Measurements from ENCODE around the gene RNF126. TPM values are rescaled to one million over a fixed set of nuclear protein-coding genes. Genes with fewer than 3 reads are reported as not detected.
"Not testable (repeated sequence)": the region's sequence is repeated elsewhere in the genome, so short reads cannot be mapped to it uniquely, and the experiment has no call there.

Gene RNF126
- total RNA-seq, 1 experiment from 2014 or later = 38.8 TPM

- H3K36me3 ChIP-seq = no peaks in the 10 kb centered on the region
- H3K9me3 ChIP-seq (replicated peaks) = no peaks in the 10 kb centered on the region
- no peak overlapping the region for H3K4me3 ChIP-seq
- no peak overlapping the region for H3K27ac ChIP-seq
- peaks cover 13% of the 10 kb centered on the region for H3K4me1 ChIP-seq
- no peaks in the 10 kb centered on the region for H3K27me3 ChIP-seq
- DNase-seq = no peak
Observed at GRCh38 chr19:677601-678436, 14.8 kb upstream of the RNF126 start.

GRCh38 chr19:677201-677600 lies 14.2 kb upstream of the RNF126 start:
- no peak overlapping the region; the same call in 1 of the 2 replicates for H3K4me3 ChIP-seq
- H3K9me3 ChIP-seq (replicated peaks) = no peaks in the 10 kb centered on the region
- no peak overlapping the region for H3K27ac ChIP-seq
- DNase-seq = peak; percentile 47 to 70
- H3K36me3 ChIP-seq = no peaks in the 10 kb centered on the region
- peaks cover 13% of the 10 kb centered on the region for H3K4me1 ChIP-seq
- H3K27me3 ChIP-seq = no peaks in the 10 kb centered on the region

- DNase-seq = no peak
- peak within 1 kb of the TSS; percentile 52 for H3K4me3 ChIP-seq
- H3K9me3 ChIP-seq (replicated peaks) = no peaks in the 10 kb centered on the region
- peak within 1 kb of the TSS; percentile 24; the same call in 1 of the 2 replicates for H3K27ac ChIP-seq
- no peaks in the 10 kb centered on the region for H3K27me3 ChIP-seq
- no peaks in the 10 kb centered on the region for H3K36me3 ChIP-seq
- H3K4me1 ChIP-seq = peaks cover 13% of the 10 kb centered on the region
Observed at GRCh38 chr19:676339-677105, 13.5 kb upstream of the RNF126 start, which contains the start of gene FSTL3. Gene FSTL3 (plus strand): TSS chr19:676392. CDS start chr19:676424, 32 bp downstream.

GRCh38 chr19:676007-676338 lies 13.0 kb upstream of the RNF126 start:
- Histone ChIP-seq H3K27me3 (no peaks in the 10 kb centered on the region), H3K36me3 (no peaks in the 10 kb centered on the region), H3K4me3 (peak overlapping the region; percentile 52), H3K9me3 (replicated peaks) (no peaks in the 10 kb centered on the region), H3K4me1 (peaks cover 13% of the 10 kb centered on the region), H3K27ac (peak overlapping the region; percentile 24; the same call in 1 of the 2 replicates)
- no peak for DNase-seq

DNA sequence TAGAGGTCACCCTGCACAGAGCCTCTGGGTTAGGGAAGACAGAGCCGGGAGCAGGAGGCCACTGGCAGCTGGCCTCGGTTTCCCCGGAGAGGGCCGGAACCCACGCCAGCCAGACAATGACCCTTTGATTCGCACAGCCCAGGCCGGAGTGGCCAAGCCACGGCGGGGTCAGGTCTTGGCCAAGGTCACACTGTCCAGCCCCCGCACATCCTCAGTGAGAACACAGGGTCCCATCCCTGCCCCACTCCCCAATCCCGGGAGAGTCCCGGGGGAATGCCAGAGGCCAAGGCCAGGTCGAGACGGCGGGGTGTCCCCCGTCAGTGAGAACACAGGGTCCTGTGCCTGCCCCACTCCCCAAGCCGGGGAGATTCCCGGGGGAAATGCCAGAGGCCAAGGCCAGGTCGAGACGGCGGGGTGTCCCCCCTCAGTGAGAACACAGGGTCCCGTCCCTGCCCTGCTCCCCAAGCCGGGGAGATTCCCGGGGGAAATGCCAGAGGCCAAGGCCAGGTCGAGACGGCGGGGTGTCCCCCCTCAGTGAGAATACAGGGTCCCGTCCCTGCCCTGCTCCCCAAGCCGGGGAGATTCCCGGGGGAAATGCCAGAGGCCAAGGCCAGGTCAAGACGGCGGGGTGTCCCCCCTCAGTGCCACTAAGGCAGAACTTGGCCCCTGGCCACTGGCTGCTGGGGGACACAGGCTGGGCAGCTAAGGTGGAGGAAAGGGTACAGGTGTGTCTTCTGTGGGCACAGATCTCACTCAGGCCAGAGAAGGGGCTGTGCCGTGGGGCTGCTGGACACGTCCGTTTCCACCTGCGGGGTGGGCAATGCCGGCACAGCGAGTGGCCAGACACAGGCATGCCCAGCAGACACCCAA lies 11.5 kb upstream of the RNF126 start:
- H3K4me3 ChIP-seq = no peak overlapping the region
- H3K36me3 ChIP-seq = no peaks in the 10 kb centered on the region
- no peak for DNase-seq
- H3K4me1 ChIP-seq = peaks cover 13% of the 10 kb centered on the region
- H3K27me3 ChIP-seq = no peaks in the 10 kb centered on the region
- no peak overlapping the region for H3K27ac ChIP-seq
- no peaks in the 10 kb centered on the region for H3K9me3 ChIP-seq (replicated peaks)

GRCh38 chr19:670609-671075 lies 7.6 kb upstream of the RNF126 start:
- no peak for DNase-seq
- Histone ChIP-seq H3K9me3 (replicated peaks) (peaks cover 4% of the 10 kb centered on the region; the same call in 1 of the 2 replicates), H3K36me3 (no peaks in the 10 kb centered on the region), H3K27me3 (no peaks in the 10 kb centered on the region), H3K4me1 (peaks cover 11% of the 10 kb centered on the region), H3K4me3 (no peak overlapping the region), H3K27ac (no peak overlapping the region)

GRCh38 chr19:668675-669434 lies 5.8 kb upstream of the RNF126 start:
- H3K9me3 ChIP-seq (replicated peaks); H3K27me3 ChIP-seq; H3K4me3 ChIP-seq; H3K4me1 ChIP-seq; H3K36me3 ChIP-seq: not testable (repeated sequence)
- peak; percentile 40 to 51 for DNase-seq
- peak overlapping the region; percentile 28; the same call in 1 of the 2 replicates for H3K27ac ChIP-seq

GRCh38 chr19:666985-667573 lies 4.1 kb upstream of the RNF126 start:
- DNase-seq; H3K27ac ChIP-seq; H3K4me3 ChIP-seq; H3K9me3 ChIP-seq (replicated peaks); H3K36me3 ChIP-seq; H3K4me1 ChIP-seq; H3K27me3 ChIP-seq: not testable (repeated sequence)

GRCh38 chr19:664913-665443 lies 2.0 kb upstream of the RNF126 start:
- Histone ChIP-seq H3K4me3 (no peak overlapping the region), H3K4me1 (0 out of 2 replicates have a peak, but pooled peaks cover 3% of the 10 kb centered on the region), H3K27me3 (no peaks in the 10 kb centered on the region), H3K27ac (no peak overlapping the region), H3K9me3 (replicated peaks) (peaks cover 4% of the 10 kb centered on the region; the same call in 1 of the 2 replicates), H3K36me3 (no peaks in the 10 kb centered on the region)
- peak; percentile 80 to 89 for DNase-seq

DNA sequence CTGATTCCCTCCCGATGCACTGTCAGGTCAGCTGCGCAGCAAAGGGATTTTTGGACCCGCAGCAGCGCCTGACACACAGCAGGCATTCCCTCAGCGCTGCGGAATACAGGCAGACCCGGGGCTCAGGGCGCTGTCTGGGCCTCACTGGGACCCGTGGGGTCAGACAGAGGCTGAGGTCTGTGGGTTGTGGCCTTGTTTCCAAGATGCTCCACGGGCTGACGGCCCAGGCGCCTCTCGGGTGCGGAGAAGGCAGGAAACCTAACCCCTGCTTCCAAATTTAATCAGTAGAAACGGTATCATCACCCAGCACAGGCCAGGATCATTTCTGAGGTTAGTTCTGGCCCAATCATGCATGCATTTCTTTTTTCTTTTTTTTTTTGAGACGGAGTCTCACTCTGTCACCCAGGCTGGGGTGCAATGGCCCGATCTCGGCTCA lies 686 bp upstream of the RNF126 start:
- DNase-seq = no peak
- peaks cover 3% of the 10 kb centered on the region; the same call in 1 of the 2 replicates for H3K9me3 ChIP-seq (replicated peaks)

DNA sequence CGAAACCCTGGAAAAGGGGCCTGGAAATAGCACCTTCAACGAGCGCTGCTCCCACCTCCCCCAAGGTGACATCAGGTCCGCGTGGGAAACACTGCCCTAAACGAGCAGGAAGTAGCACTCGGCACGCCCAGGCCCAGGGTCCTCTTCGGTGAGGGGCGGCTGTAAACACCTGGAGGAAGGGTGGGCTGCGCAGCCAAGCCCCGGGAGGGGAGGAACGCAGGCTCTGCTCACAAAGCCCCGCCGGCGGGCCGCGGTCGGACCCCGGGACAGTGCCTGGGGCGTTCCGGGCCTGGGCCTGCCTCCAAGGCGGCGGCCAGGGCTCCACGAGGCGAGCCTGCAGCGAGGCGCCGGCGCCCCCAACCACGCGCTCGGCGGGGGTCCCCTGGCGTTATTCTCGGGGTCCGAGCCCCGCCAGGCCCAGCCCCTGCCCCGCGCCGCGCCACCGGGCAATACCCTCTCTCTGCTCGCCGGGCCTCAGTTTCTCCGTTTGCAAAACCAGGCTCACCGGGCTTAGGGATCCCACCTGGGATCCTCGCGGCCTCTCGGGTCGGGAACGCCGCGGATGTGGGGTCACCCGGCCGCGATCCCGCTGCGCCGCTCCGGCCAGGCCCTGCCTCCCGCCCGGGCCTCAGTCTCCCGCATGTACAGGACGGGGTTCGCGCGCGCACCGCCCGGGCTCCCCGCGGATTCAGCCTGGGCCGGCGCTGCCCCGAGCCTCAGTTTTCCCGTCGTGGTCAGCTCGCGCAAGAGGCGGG lies 630 bp downstream of the RNF126 start:
- Histone ChIP-seq H3K4me3 (peak overlapping the region; percentile 96), H3K9me3 (replicated peaks) (no peaks in the 10 kb centered on the region), H3K4me1 (peaks cover 2% of the 10 kb centered on the region; the same call in 1 of the 2 replicates), H3K27ac (peak overlapping the region; percentile 38; the same call in 1 of the 2 replicates), H3K36me3 (no peaks in the 10 kb centered on the region; the same call in 1 of the 2 replicates), H3K27me3 (no peaks in the 10 kb centered on the region)
- DNase-seq = peak; percentile 34 to 36

More for the DNA sequence above, 686 bp upstream of the RNF126 start:
- peak overlapping the region; percentile 54 for H3K4me3 ChIP-seq
- no peaks in the 10 kb centered on the region for H3K27me3 ChIP-seq
- no peak overlapping the region for H3K27ac ChIP-seq
- no peaks in the 10 kb centered on the region for H3K36me3 ChIP-seq
- no peaks in the 10 kb centered on the region for H3K4me1 ChIP-seq

DNA sequence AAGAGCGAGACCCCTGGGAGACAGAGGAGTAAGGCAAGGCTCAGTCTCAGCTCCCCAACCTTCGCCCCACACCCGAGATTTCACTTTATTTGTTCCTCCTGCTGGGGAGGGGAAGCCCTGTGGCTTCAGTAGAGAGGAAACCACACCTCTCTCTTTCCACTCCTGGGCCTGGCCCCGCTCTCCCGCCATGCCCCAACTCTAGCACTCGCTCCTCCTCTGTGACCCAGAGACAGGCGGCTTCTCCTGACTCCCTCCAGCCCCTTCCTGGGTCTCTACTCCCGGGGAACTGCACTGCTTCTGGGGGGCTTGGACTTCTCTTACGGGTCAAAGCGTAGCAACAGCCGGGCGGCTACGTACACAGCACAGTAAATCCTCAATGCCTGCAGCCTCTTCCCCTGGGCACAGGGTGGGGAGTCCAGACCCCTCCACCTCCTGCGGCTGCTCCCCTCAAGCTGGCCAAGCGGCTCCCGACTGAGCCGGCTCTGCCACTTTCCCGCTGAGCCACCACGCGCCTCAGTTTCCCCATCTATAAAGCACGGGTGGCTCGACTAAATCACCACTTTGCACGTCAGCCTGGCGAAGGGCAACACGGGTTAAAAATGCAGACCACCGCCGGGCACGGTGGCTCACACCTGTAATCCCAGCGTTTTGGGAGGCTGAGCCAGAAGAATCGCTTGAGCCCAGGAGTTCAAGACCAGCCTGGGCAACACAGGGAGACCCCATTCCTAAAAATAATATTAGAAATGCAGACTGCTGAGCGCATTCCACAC lies 1.4 kb downstream of the RNF126 start:
- Histone ChIP-seq H3K9me3 (replicated peaks) (no peaks in the 10 kb centered on the region), H3K4me3 (peak overlapping the region; percentile 96), H3K4me1 (peaks cover 10% of the 10 kb centered on the region), H3K27ac (0 out of 2 replicates have a peak overlapping the region, but pooled peaks have one; percentile 38), H3K27me3 (no peaks in the 10 kb centered on the region), H3K36me3 (no peaks in the 10 kb centered on the region; the same call in 1 of the 2 replicates)
- DNase-seq = no peak

Data from SJCRH30 (cell line).